ENCODE data around the gene FCGR1A. TPM values are rescaled to one million over a fixed set of nuclear protein-coding genes. Genes with fewer than 3 reads are reported as not detected.
"Not testable (repeated sequence)": the region's sequence is repeated elsewhere in the genome, so short reads cannot be mapped to it uniquely, and the experiment has no call there.

Gene FCGR1A
- total RNA-seq, 1 experiment from 2014 or later: not detected

DNA sequence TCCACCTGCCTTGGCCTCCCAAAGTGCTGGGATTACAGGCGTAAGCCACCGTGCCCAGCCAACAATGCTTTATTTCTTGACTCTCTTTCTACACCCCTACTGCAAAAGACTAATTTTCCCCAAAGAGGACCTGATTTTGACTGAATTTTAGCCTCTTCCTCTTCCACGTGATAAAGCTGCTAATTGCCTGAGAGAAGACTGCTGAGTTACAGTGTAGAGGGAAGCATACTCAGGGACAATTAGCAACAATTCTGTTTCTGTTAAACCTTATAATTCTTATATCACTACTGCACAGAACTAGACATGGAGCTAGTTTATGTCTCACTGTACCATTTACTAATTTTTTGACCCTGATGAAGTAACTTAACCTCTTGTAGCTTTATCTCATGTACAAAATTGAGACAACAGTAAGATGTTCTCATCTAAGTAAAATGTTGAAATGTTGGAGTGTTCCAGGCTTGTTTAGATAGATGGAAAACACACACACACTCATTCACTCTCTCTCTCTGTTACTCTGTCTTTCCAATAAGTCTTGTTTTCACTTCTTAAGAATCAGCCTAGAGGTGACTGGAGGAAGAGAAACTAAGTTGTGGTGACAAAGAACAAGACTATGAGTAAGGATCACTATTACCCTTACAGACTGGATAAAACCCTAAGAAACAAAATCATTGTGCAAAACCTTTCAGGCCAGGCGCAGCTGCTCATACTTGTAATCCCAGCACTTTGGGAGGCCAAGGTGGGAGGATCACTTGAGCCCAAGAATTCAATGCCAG, 10.7 kb upstream of the FCGR1A start:
- in situ Hi-C loops (cut with HindIII; ENCODE audit: low pct_unique_long_range_greater_than_20kb, low sequenced_read_pairs): not testable (repeated sequence)

DNA sequence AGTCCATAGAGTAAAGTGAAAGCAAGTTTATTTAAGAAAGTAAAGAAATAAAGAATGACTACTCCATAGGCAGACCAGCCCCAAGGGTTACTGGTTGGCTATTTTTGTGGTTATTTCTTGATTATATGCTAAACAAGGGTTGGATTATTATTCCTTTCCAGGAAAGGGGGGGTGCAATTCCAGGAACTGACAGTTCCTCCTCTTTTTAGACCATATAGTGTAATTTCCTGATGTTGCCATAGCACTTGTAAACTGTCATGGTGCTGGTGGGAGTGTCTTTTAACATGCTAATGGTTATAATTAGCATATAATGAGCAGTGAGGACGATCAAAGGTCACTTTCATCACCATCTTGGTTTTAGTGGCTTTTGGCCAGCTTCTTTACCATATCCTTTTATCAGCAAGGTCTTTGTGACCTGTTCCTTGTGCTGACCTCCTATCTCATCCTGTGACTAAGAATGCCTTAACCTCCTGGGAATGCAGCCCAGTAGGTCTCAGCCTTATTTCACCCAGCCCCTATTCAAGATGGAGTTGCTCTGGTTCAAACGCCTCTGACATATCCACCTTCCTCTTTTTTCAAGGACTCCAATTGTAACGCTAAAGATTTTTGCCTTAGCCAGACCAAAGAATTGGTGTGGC, 6.9 kb upstream of the FCGR1A start:
- in situ Hi-C loops (cut with HindIII; ENCODE audit: low pct_unique_long_range_greater_than_20kb, low sequenced_read_pairs); DNase-seq (ENCODE audit: low read depth): not testable (repeated sequence)

More for the DNA sequence above, 10.7 kb upstream of the FCGR1A start:
- not testable (repeated sequence) for DNase-seq (ENCODE audit: low read depth)

- DNase-seq (ENCODE audit: low read depth); in situ Hi-C loops (cut with HindIII; ENCODE audit: low pct_unique_long_range_greater_than_20kb, low sequenced_read_pairs): not testable (repeated sequence)
Measured at GRCh38 chr1:149777084-149777483, 5.4 kb upstream of the FCGR1A start.

GRCh38 chr1:149778313-149778712, 4.2 kb upstream of the FCGR1A start:
- in situ Hi-C loops (cut with HindIII; ENCODE audit: low pct_unique_long_range_greater_than_20kb, low sequenced_read_pairs); DNase-seq (ENCODE audit: low read depth): not testable (repeated sequence)

- DNase-seq (ENCODE audit: low read depth); in situ Hi-C loops (cut with HindIII; ENCODE audit: low pct_unique_long_range_greater_than_20kb, low sequenced_read_pairs): not testable (repeated sequence)
Measured at GRCh38 chr1:149781413-149781984, 995 bp upstream of the FCGR1A start.

DNA sequence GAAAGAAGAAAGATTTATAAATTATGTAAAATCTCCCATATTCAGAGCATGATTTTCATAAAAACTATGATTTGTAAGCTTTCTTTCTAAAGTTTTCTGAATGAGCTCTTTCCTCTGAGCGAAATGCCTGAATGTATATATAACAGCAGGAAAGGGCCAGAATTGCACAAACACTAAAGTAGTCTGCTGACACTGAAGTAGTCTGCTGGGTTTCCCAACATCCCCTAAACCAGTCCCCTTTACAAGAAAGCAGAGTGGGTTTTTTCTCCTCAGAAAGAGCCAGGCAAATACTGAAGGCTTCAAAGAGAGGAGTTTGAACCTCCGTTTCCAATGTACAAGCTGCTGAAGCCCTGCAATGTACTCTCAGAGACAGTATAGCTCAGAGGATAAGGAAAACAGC, 795 bp downstream of the FCGR1A start:
- DNase-seq (ENCODE audit: low read depth); in situ Hi-C loops (cut with HindIII; ENCODE audit: low pct_unique_long_range_greater_than_20kb, low sequenced_read_pairs): not testable (repeated sequence)

DNA sequence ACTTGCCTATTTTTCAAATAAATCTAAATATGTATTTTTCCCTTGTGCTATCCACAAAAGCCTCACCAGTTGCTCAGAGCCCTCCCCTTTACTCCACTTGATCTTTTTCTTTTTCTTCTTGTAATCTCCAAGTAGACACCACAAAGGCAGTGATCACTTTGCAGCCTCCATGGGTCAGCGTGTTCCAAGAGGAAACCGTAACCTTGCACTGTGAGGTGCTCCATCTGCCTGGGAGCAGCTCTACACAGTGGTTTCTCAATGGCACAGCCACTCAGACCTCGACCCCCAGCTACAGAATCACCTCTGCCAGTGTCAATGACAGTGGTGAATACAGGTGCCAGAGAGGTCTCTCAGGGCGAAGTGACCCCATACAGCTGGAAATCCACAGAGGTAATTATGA, 1.4 kb downstream of the FCGR1A start:
- in situ Hi-C loops (cut with HindIII; ENCODE audit: low pct_unique_long_range_greater_than_20kb, low sequenced_read_pairs): not testable (repeated sequence)

GRCh38 chr1:149787688-149788451, 5.4 kb downstream of the FCGR1A start:
- DNase-seq (ENCODE audit: low read depth); in situ Hi-C loops (cut with HindIII; ENCODE audit: low pct_unique_long_range_greater_than_20kb, low sequenced_read_pairs): not testable (repeated sequence)

More for the DNA sequence above, 1.4 kb downstream of the FCGR1A start:
- DNase-seq (ENCODE audit: low read depth): not testable (repeated sequence)

DNA sequence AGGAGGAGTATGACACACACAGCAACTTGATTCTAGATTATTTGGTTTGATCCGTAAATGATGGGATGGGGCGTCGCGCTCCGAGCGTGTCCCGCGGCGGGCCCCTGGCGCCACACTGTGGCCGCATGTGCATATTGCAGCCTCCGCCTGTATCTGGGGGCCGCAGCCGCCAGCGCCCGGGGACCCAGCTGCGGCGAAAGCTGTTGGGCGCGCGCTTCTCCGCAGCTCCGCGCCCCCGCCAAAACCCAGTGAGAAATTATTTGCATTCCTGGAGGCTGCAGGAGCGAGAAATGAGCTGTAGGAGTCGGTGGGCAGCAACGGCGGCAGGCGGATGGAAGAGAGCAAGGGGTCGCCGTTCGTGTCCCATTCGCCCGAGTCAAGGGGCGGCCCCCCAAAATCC, 10.0 kb downstream of the FCGR1A start:
- peak; percentile 48 for DNase-seq (ENCODE audit: low read depth)
- in situ Hi-C loops (cut with HindIII; ENCODE audit: low pct_unique_long_range_greater_than_20kb, low sequenced_read_pairs): not testable (repeated sequence)

- DNase-seq (ENCODE audit: low read depth): peak; percentile 69
- in situ Hi-C loops (cut with HindIII; ENCODE audit: low pct_unique_long_range_greater_than_20kb, low sequenced_read_pairs): not testable (repeated sequence)
Measured at GRCh38 chr1:149792912-149793515, 10.5 kb downstream of the FCGR1A start.

GRCh38 chr1:149793885-149794284, 11.4 kb downstream of the FCGR1A start:
- in situ Hi-C loops (cut with HindIII; ENCODE audit: low pct_unique_long_range_greater_than_20kb, low sequenced_read_pairs); DNase-seq (ENCODE audit: low read depth): not testable (repeated sequence)

DNA sequence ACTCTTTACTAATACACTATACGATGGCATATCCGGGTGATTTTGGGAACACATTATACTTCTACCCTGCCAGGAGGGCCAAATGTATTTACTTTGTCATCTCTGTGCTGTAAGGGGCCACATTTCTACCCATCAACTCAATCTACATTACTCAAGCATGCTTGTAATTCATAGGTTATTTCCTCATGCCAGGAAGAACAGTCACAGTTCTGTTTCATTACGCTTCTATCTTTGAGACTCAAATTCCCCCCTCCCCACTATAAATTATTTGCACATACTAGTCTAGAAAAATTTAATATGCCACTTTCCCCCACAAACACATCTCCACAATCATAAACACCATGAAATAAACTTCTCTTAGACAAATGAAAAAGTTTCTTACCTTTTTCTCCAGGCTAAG, 19.1 kb downstream of the FCGR1A start:
- in situ Hi-C loops (cut with HindIII; ENCODE audit: low pct_unique_long_range_greater_than_20kb, low sequenced_read_pairs); DNase-seq (ENCODE audit: low read depth): not testable (repeated sequence)

DNA sequence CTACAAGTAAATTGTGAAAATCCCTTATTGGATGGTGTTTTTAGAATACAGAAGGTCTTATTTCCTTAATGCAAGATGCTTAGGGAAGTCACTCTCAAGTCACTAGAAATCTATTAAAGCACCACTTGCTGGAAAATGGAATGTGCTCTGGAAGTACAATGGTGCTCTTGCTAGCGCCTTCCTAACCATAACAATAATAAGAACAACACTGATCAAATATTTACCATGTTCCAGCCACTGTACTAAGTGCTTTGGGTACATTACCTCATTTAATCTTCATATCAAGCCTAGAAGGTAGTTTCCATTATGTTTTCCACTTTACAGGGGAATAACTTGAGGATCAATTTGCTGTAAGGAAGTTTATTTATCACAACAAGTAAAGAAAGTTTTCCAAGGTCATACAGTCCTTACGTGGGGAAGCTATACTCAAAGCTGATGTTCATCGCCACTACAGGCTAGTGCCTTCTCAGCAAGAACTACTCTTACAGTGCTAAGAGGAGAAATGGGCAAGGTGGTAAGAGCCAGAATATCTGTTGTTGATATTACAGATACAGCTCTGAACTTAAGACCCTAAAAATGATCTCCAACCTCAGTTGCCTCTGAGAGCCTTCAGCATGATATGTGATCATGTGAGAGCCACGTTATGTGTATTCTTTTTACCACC, 22.1 kb downstream of the FCGR1A start:
- DNase-seq (ENCODE audit: low read depth); in situ Hi-C loops (cut with HindIII; ENCODE audit: low pct_unique_long_range_greater_than_20kb, low sequenced_read_pairs): not testable (repeated sequence)

DNA sequence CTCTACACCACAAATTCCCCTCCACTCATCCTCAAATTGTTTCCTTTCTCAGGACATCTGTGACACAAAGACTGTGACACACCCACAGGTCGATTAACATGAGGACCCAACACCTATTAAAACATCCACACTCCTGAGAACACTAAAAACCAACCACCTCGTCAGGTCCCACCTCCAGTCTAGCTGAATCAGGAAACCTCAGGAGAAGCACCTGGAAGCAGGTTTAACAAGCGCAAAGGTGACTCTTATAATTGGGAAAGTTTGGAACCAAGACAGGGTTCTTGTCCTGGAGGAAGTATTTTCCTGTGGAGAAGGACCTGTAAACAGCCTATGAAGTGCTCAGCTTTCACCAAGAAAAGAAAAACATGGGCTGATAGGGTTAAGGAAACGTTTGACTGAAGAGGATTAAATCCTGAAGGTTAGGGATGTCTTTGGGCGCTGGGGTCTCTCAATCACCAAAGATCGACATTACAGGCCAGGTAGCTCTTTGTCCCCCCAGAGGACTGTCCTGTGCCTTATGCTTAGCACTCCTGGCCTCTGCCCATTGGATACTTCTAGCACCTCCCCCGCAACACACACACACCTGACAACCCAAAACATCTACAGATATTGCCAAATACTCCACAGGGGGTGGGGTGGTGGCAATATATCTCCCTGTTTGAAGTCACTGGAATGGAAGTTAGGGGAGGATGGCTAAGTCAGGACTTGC, 28.4 kb downstream of the FCGR1A start:
- in situ Hi-C loops (cut with HindIII; ENCODE audit: low pct_unique_long_range_greater_than_20kb, low sequenced_read_pairs): not testable (repeated sequence)

GRCh38 chr1:149811514-149811889, 29.0 kb downstream of the FCGR1A start:
- in situ Hi-C loops (cut with HindIII; ENCODE audit: low pct_unique_long_range_greater_than_20kb, low sequenced_read_pairs): not testable (repeated sequence)
- peak; percentile 6 for DNase-seq (ENCODE audit: low read depth)

More for the DNA sequence above, 28.4 kb downstream of the FCGR1A start:
- not testable (repeated sequence) for DNase-seq (ENCODE audit: low read depth)

DNA sequence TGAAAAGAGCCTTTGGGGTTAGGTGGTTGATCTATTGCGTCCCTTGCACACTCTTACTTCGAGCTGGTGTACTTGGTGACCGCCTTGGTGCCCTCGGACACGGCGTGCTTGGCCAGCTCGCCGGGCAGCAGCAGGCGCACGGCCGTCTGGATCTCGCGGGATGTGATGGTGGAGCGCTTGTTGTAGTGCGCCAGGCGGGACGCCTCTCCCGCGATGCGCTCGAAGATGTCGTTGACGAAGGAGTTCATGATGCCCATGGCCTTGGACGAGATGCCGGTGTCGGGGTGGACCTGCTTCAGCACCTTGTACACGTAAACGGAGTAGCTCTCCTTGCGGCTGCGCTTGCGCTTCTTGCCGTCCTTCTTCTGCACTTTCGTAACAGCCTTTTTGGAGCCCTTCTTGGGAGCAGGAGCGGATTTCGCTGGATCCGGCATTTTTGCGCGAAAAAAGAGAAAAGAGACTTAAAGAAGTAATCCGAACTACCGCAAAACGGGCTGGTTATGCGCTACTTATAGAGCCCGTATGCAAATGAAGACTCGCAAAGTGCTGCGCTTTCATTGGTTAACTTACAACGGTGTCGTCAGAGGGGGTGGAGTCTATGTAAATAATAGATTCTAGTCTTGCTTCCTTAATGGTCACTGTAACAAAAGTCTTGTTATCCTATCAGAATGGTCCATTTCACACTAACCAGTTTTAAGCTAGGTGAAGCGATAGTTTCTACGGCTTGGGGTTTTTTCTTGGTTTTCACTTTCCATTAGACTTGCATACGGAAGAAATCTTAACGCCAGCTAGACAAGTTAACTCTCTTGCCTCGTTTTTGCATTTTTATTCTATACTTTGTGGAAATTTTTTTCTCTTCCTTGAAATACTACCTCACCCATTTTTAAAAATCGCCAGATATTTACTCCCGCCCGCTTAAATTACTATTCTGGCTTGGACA, 29.7 kb downstream of the FCGR1A start:
- DNase-seq (ENCODE audit: low read depth): peak; percentile 91
- in situ Hi-C loops (cut with HindIII; ENCODE audit: low pct_unique_long_range_greater_than_20kb, low sequenced_read_pairs): not testable (repeated sequence)

Measured in Caki2 (cell line).